ENCODE data around the gene HAS3. TPM values are rescaled to one million over a fixed set of nuclear protein-coding genes. Genes with fewer than 3 reads are reported as not detected.
"Not testable (repeated sequence)": the region's sequence is repeated elsewhere in the genome, so short reads cannot be mapped to it uniquely, and the experiment has no call there.

HAS3 gene
- total and polyA plus RNA-seq, 2 donors (not counting 3 experiments of a cell fraction or from before 2014, with no cell fraction given), result 1.5 to 1.8 TPM

- no peaks in the 10 kb centered on the region for H3K9me3 ChIP-seq (replicated peaks; ENCODE audit: control insufficient read depth, insufficient read depth, low read length)
- H3K36me3 ChIP-seq (ENCODE audit: control insufficient read depth in 2 of 2, extremely low read depth in 1 of 2, insufficient read depth in 2 of 2, low read length in 2 of 2), result peaks cover 13 to 21% of the 10 kb centered on the region in 2 experiments
- TF ChIP-seq POLR2AphosphoS5 (IDR thresholded peaks at IDR 0.05; ENCODE audit: insufficient read depth, low read depth, low read length), result no peak
- TF ChIP-seq POLR2A (IDR thresholded peaks at IDR 0.05; ENCODE audit: low read depth, low read length), result no peak
- TF ChIP-seq CTCF (IDR thresholded peaks at IDR 0.05; ENCODE audit: extremely low read depth in 1 of 2, insufficient read depth in 1 of 2, low read depth in 1 of 2, low read length in 2 of 2), result no peak
- TF ChIP-seq FOS (IDR thresholded peaks at IDR 0.05; ENCODE audit: borderline replicate concordance, insufficient read depth, low read length), result no peak
- TF ChIP-seq MAX (IDR thresholded peaks at IDR 0.05; ENCODE audit: insufficient read depth, insufficient read length), result no peak
- TF ChIP-seq EZH2 (IDR thresholded peaks at IDR 0.05; ENCODE audit: borderline replicate concordance, low read depth, low read length, severe bottlenecking), result no peak
- no peak for TF ChIP-seq GATA2 (IDR thresholded peaks at IDR 0.05; ENCODE audit: insufficient read depth, insufficient read length, low read depth, low read length)
- TF ChIP-seq MYC (IDR thresholded peaks at IDR 0.05; ENCODE audit: low read depth, low read length), result no peak
- no peak for TF ChIP-seq JUN (IDR thresholded peaks at IDR 0.05; ENCODE audit: borderline replicate concordance, insufficient read depth, insufficient read length, low read depth)
- H3K79me2 ChIP-seq (ENCODE audit: control insufficient read depth, insufficient read depth, low read length), result peaks cover 5% of the 10 kb centered on the region
- no peak overlapping the region for H3K4me3 ChIP-seq (replicated peaks in 1 of 3; ENCODE audit: insufficient read depth in 1 of 3, low read depth in 1 of 3, low read length in 3 of 3)
- H3K9me1 ChIP-seq (replicated peaks; ENCODE audit: control insufficient read depth, extremely low read depth, insufficient read depth, low read length), result no peaks in the 10 kb centered on the region
- ChIA-PET POLR2A (no interaction called here), CTCF (interaction anchor here (1.0 kb wide), 1 partner anchor 298 kb away, joined by 3 read pairs; no protein-coding TSS in a partner anchor)
- no peaks in the 10 kb centered on the region for H4K20me1 ChIP-seq (replicated peaks; ENCODE audit: control insufficient read depth, extremely low read depth, insufficient read depth, low read length)
- no peak overlapping the region for H3K9ac ChIP-seq (replicated peaks; ENCODE audit: extremely low read depth, insufficient read depth, low read length)
- H3K27me3 ChIP-seq (ENCODE audit: control insufficient read depth in 2 of 2, insufficient read depth in 2 of 2, low read length in 2 of 2), result no peaks in the 10 kb centered on the region
- DNase-seq (ENCODE audit: low read depth, low spot score), result no peak
- no peaks in the 10 kb centered on the region for H3K4me1 ChIP-seq (ENCODE audit: control insufficient read depth, extremely low read depth, insufficient read depth, low read length)
- intact Hi-C loops (cut with micrococcal nuclease) (no loop called here), dilution Hi-C loops (cut with MboI; ENCODE audit: extremely low pct_ligation_motif_present, low sequenced_read_pairs) (no loop called here)
- H3K4me2 ChIP-seq (ENCODE audit: insufficient read depth, low read length), result no peak overlapping the region
- no peak for FAIRE-seq
- no TSS peak for BruUV-seq (replicated peaks)
- no peak overlapping the region for H2AFZ ChIP-seq (ENCODE audit: low read depth, low read length)
- no peak overlapping the region for H3K27ac ChIP-seq (ENCODE audit: insufficient read depth, low read depth, low read length)
Observed at GRCh38 chr16:69145658-69146057, 40.2 kb downstream of the HAS3 start.

- H3K9ac ChIP-seq (replicated peaks; ENCODE audit: extremely low read depth, insufficient read depth, low read length); BruUV-seq (replicated peaks); H3K9me1 ChIP-seq (replicated peaks; ENCODE audit: control insufficient read depth, extremely low read depth, insufficient read depth, low read length); H3K9me3 ChIP-seq (replicated peaks; ENCODE audit: control insufficient read depth, insufficient read depth, low read length); dilution Hi-C loops (cut with MboI; ENCODE audit: extremely low pct_ligation_motif_present, low sequenced_read_pairs); H4K20me1 ChIP-seq (replicated peaks; ENCODE audit: control insufficient read depth, extremely low read depth, insufficient read depth, low read length); H3K4me3 ChIP-seq (replicated peaks in 1 of 3; ENCODE audit: insufficient read depth in 1 of 3, low read depth in 1 of 3, low read length in 3 of 3); H3K79me2 ChIP-seq (ENCODE audit: control insufficient read depth, insufficient read depth, low read length); FAIRE-seq; H3K4me1 ChIP-seq (ENCODE audit: control insufficient read depth, extremely low read depth, insufficient read depth, low read length); H3K4me2 ChIP-seq (ENCODE audit: insufficient read depth, low read length); H3K27me3 ChIP-seq (ENCODE audit: control insufficient read depth in 2 of 2, insufficient read depth in 2 of 2, low read length in 2 of 2); H3K27ac ChIP-seq (ENCODE audit: insufficient read depth, low read depth, low read length); H2AFZ ChIP-seq (ENCODE audit: low read depth, low read length); DNase-seq (ENCODE audit: low read depth, low spot score): not testable (repeated sequence)
- CTCF ChIA-PET, result interaction anchor here (0.9 to 6.7 kb wide), 35 partner anchors 10 to 629 kb away, joined by 3 to 119 read pairs (median 6); partner anchors contain the start of genes PDF and SNTB2
- peaks cover 13 to 18% of the 10 kb centered on the region in 2 experiments for H3K36me3 ChIP-seq (ENCODE audit: control insufficient read depth in 2 of 2, extremely low read depth in 1 of 2, insufficient read depth in 2 of 2, low read length in 2 of 2)
- POLR2A ChIA-PET, result interaction anchor here (0.7 kb wide), 1 partner anchor 127 kb away, joined by 3 read pairs; no protein-coding TSS in a partner anchor
- intact Hi-C loops (cut with micrococcal nuclease), result loop anchor here (1.0 kb wide), 1 partner anchor 138 kb away; no protein-coding TSS in a partner anchor
Observed at GRCh38 chr16:69149621-69150020, 44.2 kb downstream of the HAS3 start.
